Spleen (tissue), 7 donors: ENCODE results near the gene PDE8A.
"Not testable (repeated sequence)": the region's sequence is repeated elsewhere in the genome, so short reads cannot be mapped to it uniquely, and the experiment has no call there.

ENCODE experiments used
- CTCF ChIP-seq, 11 experiments: fragments of 200-600 bp in 7 of 11; fragments of 450-650 bp in 4 of 11; sonication (generic) in 4 of 11; IDR thresholded peaks in 8 of 11; conservative IDR thresholded peaks in 3 of 11; 1 replicate in 7 of 11; 2 replicates in 4 of 11; pipeline versions ENCODE4 v1.4.0 to v1.8.0; 2016 to 2021; ENCODE audit warnings: antibody characterized with exemption in 11 of 11, inconsistent platforms in 4 of 11, mild to moderate bottlenecking in 1 of 11
- POLR2A ChIP-seq, 3 donors: fragments of 450-650 bp; IDR thresholded peaks; one replicate each; pipeline ENCODE4 v1.5.1; 2017; ENCODE audit warnings: antibody characterized with exemption in 3 of 3, mild to moderate bottlenecking in 1 of 3
- POLR2AphosphoS5 ChIP-seq, 3 donors: sonication (generic); formaldehyde crosslinking; IDR thresholded peaks; one replicate each; pipeline ENCODE4 v1.5.1; 2017; ENCODE audit warnings: antibody characterized with exemption in 3 of 3
- donor health status: DM: no; HTN: no; CAD: no; lungs with moderate emphysema.
- donor health status: DM: no; HTN: no; CAD: no.
- donor health status: DM: no; HTN: no; CAD: no.

- not testable (repeated sequence) for TF ChIP-seq CTCF (IDR thresholded peaks at IDR 0.05 in 8 of 11, conservative IDR thresholded peaks at IDR 0.05 in 3 of 11); POLR2AphosphoS5 (IDR thresholded peaks at IDR 0.05); POLR2A (IDR thresholded peaks at IDR 0.05)
Measured at GRCh38 chr15:85188171-85188577, 206.5 kb downstream of the PDE8A start.
